Testis (tissue), 2 donors: ENCODE data around the gene RUNX3.

Source experiments
- CTCF ChIP-seq, 3 experiments: fragments of 450-650 bp in 2 of 3; fragments of 200-600 bp in 1 of 3; sonication (generic) in 1 of 3; IDR thresholded peaks; one replicate each; pipeline ENCODE4 v1.5.1; 2016 to 2019; ENCODE audit warnings: antibody characterized with exemption in 3 of 3, mild to moderate bottlenecking in 2 of 3, moderate library complexity in 1 of 3
- POLR2A ChIP-seq: fragments of 450-650 bp; IDR thresholded peaks from one replicate; pipeline ENCODE4 v1.6.1; 2017; ENCODE audit warnings: antibody characterized with exemption, mild to moderate bottlenecking, moderate library complexity

GRCh38 chr1:24915816-24916602, 14.1 kb downstream of the RUNX3 start:
- TF ChIP-seq POLR2A (no peak), CTCF (IDR thresholded peaks at IDR 0.05) (no peak)
